Renal cortical epithelial cell (primary cell): ENCODE results near the gene EXOC6. TPM values are rescaled to one million over a fixed set of nuclear protein-coding genes. Genes with fewer than 3 reads are reported as not detected.

ENCODE experiments used
- DNase-seq: peaks from one replicate; pipeline ENCODE4 v3.0.0-alpha.2; 2011; ENCODE audit warnings: low read depth
- total RNA-seq: library from RNA; depleted of rRNA; stranded (reverse); fragments of >200 nt; gene quantifications from 2 replicates; pipeline ENCODE4 v1.2.3, GENCODE V29; 2014

EXOC6 gene
- total RNA-seq, 1 donor from 2014 or later = 11.0 TPM

DNA sequence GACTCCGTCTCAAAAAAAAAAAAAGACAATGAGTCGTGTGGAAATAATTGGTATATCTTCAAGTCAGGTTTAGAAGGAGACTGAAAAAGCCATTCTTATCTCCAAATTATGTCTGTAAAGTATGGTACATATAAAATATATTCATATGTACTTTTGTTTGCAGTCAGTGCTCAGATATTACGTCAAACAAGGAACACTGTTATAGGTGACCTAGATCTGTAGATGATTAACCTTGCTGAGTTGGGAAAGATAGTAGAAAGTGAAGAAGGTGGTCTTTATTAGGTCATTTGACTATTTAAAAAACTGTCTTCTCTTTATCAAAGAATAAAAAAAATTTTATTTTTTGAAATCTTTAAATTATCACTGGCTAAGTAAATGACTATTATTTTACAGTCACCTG lies 167.4 kb downstream of the EXOC6 start:
- no peak for DNase-seq

DNA sequence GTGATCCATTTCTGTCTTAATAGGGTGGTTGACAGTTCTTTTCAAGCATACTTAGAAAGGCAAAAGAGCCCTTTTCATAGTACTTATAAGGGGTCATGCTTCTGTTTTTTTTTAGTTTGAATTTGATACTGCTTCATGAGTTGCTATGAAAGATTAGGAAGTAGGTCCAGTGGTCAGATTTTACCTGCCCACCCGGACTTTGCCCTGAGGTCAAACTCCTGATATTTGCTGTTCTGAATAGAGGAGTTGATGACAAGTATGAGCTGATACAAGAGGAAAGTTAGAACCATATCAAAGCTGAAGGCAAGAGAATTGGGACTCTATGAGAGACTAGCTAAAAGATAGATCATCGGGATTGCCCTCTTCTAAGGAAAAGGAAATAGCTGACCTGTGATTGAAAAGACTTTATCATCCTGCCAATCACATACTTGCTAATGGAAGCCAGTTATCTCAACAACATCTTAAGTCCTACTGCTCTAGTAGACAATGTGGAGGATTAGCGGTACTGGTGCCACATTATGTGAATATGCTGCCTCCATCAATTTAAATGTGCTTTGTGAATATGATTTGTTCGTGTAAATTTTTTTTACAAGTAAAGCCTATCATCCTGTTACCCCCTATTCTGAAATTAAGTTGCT lies 174.8 kb downstream of the EXOC6 start:
- no peak for DNase-seq

DNA sequence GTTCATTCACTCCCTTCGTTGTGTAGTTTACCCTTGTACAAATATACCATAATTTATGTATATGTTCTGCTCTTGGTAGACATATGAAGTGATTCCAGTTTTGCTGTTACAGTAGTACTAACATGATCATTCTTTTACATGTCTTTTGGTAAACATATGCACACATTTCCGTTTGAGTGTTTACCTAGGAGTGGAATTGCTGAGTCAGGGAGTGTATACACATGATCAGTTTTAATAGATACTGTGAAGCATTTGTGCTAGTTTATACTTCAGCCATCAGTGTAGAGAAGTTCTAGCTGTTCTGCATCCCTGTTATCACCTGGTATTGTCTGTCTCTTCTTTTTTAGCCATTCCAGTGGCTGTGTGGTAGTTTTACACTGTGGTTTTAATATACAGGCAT lies 177.8 kb downstream of the EXOC6 start:
- DNase-seq = peak; percentile 7

DNA sequence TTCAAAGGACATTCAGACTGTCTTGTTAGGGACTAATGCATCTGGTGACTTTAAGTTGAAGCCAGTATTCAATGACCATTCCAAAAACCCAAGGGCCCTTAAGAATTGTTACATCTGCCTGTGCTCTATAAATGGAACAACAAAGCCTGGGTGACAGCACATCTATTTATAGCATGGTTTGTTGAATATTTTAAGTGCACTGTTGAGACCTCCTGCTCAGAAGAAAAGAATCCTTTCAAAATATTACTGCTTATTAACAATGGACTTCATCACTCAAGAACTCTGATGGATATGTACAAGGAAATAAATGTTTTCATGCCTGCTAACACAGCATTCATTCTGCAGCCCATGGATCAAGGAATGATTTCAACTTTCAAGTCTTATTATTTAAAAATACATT lies 179.2 kb downstream of the EXOC6 start:
- no peak for DNase-seq

DNA sequence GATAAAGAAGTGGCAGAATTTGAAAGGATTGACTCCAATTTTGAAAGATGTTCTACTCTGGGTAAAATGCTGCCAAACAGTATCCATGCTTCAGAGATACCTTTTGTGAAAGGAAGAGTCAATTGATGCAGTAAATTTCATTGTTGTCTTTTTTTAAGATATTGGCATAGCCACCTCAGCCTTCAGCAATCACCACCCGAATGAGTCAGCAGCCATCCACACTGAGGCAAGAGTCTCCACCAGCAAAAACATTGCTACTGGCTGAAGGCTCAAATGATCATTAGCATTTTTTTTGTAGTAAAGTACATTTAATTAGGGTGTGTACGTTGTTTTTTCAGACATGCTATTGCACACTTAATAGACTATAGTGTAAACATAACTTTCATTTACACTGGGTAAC lies 180.6 kb downstream of the EXOC6 start:
- peak; percentile 53 for DNase-seq

DNA sequence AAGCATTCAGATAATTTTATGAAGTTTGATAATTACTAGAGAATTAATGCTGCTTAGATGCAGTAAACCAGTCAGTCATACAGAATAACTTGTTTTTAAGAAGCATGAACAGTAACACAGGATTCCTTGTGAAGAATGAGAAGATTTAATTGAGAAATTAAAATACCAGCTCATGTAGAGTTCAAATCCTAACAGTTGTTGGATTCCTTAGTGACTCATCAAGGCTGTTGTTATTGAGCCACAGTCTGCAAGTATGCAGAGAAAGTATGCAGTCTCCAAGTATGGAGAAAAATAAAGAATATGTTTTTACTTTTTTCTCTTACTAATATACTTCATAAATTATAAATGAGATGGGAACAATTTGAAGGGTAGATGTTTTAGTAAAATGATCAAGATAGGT lies 182.1 kb downstream of the EXOC6 start:
- peak; percentile 90 for DNase-seq

DNA sequence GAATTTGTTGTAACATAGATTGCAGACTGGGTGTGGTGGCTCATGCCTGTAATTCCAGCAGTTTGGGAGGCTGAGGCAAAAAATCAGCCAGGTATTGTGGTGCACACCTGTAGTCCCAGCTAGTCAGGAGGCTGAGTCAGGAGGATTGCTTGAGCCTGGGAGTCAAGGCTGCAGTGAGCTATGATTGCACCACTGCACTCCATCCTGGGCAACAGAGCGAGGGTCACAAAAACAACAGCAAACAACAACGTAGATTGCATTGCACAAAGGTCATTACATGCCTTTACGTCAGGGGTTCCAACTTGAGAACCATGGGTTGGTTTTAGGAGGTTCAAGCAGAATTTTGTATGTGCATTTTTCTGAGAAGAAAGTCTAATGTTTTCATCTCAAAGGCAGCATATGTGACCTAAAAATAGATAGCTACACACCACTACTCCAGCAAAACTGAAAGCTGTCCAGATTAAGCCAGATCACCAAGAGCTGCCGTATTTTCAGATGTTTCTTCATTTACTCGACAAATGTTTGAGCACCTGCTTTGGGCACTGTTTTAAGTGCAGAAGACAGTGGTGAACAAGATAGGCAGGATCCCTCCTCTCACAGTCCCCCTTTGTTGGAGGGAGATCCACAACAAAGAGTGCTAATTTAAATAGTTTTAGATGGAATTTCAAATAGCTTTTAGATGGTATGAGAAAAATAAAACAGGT lies 183.9 kb downstream of the EXOC6 start:
- no peak for DNase-seq

DNA sequence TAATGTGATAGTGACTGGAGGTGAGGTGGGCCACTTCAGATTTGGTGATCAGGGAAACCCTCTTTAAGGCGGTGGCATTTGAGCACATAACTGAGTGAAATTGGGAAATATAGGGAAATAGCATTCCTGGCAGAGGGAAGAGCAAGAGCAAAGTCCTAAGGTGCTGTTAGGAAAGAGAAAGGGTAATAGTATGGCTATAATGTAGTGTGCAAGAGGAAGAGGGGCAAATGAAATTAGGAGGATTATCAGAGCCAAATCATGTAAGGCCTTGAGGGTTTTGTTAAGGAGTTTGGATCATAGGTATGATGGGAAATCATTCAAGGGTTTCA lies 184.5 kb downstream of the EXOC6 start:
- DNase-seq = no peak

DNA sequence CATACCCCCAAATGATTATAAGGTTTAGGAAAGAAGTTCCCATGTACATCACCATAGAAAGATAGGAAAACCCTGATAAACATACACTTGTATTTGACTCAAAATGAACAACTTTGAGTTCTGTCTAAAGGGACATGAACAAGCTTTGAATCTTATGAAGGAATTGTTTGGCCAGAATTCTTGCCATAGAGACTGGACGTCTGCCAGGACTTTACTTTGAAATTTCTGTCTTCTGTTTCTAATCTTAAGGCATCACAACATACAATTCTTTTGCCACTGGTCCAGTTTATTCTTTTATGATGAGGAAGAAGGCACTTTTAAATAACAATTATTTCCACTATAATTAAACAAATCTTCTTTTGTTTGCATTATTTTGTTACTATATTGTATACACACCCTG lies 186.1 kb downstream of the EXOC6 start:
- DNase-seq = no peak

DNA sequence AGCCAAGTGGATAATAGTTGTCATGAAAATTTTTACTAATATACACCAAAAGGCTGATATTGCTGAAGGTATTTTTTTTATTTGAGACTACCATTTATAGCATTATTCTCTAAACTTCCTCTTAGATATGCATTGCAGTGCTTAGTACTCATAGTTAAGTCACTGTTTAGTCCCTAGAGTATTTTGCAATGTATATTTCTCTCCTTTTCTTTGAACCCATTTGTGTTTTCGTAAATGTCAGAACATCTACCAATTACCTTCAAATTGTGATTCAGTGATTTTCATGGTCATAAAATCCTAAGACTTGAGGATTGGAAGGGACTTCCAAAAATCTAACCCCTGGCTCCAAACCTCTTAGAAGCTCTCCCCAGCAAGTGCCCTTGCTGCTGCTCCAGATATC lies 190.8 kb downstream of the EXOC6 start:
- DNase-seq = no peak

DNA sequence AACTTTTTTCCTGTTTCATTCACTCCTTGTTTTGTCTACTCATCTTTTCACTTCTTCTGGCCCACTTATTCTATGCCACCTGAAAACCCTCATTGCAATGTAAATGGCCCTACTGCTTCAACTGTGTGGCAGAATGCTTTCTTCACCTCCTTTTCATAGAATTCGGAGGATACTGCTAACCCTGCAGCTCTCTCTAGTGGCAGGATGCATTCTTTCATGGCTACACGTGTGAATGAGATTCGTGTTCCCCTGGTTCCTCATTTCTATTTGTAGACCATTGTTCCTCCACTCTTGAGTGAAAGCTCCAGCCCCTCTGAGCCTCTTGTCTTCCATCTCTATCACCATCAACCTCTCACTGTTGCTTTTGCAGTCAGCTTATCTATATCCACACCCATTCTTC lies 191.4 kb downstream of the EXOC6 start:
- DNase-seq = peak; percentile 21

DNA sequence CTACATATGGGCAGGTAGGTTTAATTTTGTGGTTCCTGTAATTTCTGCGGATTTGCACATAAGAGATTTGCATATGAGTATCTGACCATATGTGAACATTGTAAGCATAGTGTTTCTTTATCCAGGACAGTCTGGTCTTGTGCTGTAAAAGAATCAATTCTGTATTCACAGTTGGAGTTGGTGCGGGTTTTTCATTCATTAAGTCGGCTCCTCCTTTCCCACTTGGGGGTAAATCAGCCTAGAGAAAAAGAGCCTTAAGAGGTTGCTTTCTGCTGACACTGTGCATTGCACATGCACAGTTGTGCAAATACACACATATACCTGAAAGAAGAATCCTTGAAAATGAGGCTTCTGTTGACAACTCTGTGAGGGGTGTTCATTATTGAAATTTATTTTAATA lies 206.2 kb downstream of the EXOC6 start:
- no peak for DNase-seq

DNA sequence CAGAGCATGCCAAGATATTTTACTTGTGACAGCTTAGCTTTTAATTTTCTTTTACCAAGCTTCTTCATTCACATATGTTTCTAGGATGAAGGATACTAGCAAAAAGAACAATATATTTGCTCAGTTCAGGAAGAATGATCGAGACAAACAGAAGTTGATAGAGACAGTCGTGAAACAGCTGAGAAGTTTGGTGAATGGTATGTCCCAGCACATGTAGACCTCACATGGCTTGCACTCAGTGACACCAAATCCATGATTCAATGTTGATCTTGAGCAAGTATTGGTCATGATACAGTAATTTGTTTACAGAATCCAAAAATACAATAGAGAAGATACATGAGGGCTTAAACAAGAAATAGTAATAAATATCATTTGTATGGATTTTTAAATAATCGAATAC lies 209.8 kb downstream of the EXOC6 start:
- DNase-seq = no peak

DNA sequence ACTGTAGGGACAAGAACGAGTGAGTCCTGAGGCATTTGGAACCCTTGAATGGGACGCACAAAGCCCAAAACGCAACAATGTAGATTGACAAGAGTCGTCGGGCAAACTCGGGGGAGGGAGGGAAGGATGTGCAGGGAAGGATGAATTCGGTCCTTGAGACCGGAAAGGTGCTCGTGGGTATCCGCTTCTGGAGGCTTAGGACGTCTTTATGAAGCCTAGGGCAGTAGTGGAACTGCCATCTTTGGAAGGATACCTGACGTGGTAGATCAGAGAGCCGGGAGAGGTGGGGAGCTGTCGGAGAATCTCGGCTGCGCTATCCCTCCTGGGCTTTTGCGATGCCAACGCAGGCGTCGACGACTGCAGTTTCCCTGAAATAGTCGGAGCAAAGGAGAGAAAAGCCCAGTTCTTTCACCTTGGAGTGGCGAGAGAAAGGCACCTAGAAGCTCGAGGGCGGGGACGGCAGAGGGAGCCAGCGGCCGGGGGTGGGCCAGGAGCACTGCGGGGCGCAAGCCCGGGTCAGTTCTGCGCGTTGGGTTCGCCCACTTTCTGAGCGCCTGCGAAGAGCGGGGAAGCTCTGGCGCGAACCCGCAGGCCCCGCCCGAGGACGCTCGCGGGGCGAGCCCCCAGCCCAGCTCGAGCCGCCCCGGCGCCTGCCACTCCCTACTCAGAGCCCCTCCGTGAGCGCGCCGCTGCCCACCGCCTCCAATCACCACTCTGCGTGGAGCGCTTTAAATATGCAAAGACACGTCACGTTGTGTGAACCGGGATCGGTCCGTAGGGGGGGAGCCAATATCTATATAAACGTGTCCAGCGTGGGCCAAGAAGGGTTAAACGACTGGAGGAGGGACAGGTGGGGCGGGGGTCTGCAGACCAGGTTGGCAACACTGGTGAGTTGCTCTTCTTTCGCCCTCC lies 211.9 kb downstream of the EXOC6 start, which contains the start of gene CYP26C1:
TSS of gene CYP26C1 (plus strand) at position 824 of the 912 bp plus-strand sequence. CDS start 466 bp downstream, outside the sequence.
- DNase-seq = no peak

DNA sequence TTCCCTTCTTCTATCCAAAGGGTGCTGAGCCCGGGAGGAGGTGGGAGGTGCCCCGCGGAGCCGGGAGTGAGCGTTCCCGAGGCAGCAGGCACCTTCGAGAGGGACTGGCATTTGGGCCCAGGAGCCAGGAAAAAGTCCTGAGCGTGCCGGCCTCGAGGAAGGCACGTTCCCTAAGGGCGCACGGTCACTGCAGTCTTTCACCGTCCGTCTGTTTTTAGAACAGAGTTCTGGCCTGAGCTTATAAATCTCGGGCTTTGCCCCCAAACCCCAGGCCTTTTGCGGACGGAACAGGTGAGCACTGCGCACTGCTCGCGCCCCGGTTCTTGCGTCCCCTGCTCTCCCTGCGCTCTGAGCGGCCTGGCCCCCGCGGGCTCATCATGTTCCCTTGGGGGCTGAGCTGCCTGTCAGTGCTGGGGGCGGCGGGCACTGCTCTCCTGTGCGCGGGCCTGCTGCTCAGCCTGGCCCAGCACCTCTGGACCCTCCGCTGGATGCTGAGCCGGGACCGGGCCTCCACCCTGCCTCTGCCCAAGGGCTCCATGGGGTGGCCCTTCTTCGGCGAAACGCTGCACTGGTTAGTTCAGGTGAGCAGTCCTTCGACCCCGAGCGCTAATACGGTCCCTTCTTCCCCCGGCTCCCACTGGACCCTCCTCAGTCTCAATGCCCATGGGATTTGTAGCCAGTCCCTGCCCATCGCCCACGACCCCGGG lies 212.7 kb downstream of the EXOC6 start:
- no peak for DNase-seq

DNA sequence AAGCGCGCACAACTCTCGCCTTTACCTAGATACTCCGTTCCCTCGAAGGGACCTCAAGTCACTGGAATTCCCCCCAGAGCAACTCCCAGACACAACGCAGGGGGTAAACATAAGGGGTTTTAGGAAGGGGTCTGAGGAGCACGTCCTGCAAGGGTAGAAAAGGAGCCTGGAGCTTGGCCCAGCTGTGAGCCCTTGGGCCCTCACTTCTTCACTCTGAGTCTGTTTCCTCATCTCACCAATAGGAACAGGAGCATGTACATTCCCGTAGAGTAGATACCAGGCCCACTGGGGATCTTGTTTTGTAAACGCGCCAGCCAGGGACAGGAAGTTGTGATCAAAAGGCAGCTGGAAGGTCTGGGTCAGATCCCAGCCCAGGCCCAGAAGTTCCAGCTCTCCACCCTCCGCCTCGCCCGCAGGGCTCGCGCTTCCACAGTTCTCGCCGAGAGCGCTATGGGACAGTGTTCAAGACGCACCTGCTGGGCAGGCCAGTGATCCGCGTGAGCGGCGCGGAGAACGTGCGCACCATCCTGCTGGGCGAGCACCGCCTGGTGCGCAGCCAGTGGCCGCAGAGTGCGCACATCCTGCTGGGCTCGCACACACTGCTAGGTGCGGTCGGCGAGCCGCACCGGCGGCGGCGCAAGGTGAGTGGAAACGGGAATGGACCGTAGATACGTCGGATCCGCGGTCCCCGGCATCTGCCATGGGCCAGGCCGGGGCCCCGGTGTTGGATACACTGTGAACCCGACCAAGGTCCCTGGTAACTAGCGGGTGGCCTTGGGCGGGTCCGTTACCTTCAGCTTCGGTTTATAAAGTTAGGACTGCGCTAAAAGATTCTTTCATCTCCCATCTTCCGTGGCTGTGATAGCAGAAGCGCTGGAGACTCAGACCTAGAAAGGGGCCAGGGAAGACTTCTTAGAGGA lies 213.5 kb downstream of the EXOC6 start:
- DNase-seq = no peak

DNA sequence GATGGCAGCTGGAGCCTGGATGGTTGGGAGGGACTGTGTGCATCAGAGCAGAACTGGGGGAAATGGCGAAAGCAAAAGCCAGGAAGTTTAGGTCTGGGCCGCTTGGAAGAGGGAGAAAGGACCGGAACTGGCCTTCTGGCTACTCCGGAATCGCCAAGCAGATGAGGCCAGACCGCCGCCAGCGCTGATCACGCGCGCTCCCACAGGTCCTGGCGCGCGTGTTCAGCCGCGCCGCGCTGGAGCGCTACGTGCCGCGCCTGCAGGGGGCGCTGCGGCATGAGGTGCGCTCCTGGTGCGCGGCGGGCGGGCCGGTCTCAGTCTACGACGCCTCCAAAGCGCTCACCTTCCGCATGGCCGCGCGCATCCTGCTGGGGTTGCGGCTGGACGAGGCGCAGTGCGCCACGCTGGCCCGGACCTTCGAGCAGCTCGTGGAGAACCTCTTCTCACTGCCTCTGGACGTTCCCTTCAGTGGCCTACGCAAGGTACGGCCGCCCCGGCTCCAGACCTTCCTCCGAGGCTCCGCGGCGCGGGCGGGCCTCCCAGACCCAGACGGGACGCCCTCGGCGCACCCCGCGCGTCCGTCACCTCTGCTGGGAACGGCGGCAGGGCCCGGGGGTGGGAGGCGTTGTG lies 214.3 kb downstream of the EXOC6 start:
- no peak for DNase-seq

DNA sequence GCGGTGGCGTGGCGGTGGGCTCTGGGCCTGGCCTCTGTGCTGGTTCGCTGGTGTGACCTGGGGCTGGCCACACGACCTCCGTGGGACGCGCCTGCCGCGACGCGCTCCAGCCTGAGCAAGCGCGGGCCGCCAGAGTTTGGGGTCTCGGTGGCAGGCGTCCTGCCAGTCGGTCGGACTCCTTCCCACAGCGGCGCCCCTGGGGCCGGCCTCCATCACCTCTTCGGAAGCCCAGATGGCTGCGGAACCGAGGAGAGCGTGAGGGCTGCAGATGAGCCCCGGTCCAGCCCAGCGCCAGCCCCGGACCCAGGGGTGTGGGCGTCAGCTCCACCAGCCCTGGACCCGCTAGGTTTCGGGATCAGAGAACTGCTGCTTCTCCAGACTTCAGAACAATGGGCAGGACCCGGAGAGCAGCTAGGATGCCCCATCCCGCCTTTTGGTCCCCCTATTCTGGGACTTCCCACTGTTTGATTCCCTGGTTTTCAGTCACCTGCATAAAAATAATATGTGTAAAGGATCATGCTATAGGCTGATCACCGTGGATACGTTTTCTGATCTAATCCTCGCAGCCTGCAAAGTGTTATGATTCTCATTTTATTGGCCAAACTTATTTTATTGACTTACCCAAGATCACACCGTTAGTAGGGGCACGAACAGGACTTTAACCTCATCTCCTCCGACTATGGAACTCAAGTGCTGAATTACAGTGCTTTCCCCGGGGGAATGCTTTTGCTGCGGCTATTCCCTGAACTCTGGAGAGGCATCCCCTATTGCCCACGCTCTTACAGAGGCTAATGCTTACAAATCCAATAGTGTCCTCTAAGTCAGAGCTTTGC lies 215.0 kb downstream of the EXOC6 start:
- no peak for DNase-seq

DNA sequence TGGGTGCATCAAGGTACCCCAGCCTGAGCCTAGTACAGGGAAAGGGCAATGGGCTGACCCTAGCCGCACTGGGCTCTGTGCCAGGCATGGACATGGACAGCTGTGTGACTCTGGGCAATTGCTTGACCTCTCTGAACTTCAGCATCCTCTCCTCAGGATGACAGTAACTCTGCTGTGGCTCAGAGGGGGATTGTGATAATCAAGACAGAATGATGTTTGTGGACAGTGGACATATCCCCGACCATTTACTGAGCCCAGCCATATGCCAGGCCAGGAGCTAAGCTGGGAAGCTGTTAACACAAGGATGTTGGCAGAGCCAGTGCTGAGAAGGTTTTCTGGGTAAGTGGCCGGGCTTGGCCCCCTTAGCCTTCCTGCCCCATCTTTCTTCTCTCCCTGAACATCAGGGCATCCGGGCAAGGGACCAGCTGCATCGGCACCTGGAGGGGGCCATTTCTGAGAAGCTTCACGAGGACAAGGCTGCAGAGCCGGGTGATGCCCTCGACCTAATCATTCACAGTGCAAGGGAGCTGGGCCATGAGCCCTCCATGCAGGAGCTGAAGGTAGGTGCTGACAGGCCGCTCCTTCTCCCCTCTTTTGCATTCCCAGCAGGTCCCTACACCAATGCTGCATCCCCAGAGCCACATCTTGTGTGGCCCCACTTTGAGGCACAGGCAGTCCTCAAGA lies 215.8 kb downstream of the EXOC6 start:
- no peak for DNase-seq
